Measurements from ENCODE around the gene TMEM200A.

The TMEM200A gene

DNA sequence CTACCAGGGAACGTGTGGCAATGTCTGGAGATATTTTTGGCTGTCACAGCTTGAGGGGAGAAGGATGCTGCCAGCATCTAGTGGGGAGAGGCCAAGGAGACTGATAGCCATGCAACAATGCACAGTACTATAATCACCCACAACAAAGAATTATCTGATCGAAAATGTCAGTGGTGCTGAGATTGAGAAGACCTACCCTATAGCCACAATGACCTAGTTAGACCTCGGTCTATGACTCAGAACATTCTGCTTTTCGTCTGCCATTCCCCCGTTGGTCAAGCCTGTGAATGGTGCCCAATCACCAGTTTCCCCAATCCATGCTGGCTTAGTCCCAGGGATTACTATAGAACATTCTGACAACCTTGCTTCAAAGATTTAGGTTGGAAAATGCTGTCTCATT is 93.5 kb downstream of the TMEM200A start:
- TF ChIP-seq, protein P1, sequence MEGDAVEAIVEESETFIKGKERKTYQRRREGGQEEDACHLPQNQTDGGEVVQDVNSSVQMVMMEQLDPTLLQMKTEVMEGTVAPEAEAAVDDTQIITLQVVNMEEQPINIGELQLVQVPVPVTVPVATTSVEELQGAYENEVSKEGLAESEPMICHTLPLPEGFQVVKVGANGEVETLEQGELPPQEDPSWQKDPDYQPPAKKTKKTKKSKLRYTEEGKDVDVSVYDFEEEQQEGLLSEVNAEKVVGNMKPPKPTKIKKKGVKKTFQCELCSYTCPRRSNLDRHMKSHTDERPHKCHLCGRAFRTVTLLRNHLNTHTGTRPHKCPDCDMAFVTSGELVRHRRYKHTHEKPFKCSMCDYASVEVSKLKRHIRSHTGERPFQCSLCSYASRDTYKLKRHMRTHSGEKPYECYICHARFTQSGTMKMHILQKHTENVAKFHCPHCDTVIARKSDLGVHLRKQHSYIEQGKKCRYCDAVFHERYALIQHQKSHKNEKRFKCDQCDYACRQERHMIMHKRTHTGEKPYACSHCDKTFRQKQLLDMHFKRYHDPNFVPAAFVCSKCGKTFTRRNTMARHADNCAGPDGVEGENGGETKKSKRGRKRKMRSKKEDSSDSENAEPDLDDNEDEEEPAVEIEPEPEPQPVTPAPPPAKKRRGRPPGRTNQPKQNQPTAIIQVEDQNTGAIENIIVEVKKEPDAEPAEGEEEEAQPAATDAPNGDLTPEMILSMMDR (IDR thresholded peaks at IDR 0.05; ENCODE audit: borderline replicate concordance, insufficient read depth, low read depth, low read length): no peak
- H3K4me3 ChIP-seq (ENCODE audit: low read depth, low read length): no peak overlapping the region

DNA sequence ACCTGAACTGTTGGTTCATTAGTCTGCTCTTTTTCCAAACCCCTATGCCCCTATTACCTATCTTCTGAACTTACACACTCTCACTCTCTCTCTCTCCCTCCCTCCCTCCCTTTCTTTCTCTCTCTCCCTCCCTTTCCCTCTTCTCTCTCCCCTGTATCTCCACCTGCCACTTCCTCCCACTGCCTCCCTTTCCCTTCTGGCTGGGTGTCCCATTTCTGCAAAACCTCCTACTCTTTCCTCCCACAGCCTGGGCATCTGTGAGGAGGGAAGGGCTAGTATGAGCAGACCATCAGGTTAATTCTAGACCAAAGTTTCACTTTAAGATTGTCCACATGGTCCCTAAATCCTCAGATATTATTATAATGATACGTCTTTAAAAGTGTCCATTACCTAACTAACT is 95.1 kb downstream of the TMEM200A start:
- H3K4me3 ChIP-seq (ENCODE audit: low read depth, low read length): no peak overlapping the region
- TF ChIP-seq, protein P1 (IDR thresholded peaks at IDR 0.05; ENCODE audit: borderline replicate concordance, insufficient read depth, low read depth, low read length): no peak

DNA sequence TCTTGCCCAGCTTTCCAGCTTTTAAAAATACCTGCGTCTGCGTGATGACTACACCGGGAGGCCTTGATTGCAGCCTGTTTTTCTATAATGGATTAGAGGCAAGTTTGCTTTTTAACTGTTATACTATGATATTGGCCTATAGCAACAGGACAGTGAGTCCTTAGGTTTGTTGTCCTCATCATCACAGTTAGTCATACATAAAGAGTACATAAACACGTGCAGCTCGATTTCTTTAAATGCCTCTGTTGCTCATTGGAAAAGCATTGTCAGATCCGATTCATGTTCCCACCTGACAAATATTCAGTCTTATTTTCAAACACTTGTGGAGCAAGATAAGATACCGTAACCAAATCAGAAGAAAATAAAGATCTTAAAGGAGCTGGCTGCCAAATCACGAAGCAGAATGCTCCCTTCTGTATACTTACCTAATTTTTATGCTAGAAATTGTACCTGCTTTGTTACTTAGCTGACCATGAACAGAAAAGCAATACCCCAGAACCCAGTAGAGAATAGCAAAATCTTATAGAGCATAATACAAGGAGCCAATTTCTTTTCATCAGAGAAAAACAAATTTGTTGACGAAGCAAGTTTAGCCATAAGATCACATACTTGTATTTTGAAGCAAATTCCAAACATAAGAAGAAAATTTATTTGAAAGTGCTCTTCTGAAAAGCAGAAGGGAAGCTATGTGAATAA is 100.4 kb downstream of the TMEM200A start:
- TF ChIP-seq, protein P1 (IDR thresholded peaks at IDR 0.05; ENCODE audit: borderline replicate concordance, insufficient read depth, low read depth, low read length): no peak

DNA sequence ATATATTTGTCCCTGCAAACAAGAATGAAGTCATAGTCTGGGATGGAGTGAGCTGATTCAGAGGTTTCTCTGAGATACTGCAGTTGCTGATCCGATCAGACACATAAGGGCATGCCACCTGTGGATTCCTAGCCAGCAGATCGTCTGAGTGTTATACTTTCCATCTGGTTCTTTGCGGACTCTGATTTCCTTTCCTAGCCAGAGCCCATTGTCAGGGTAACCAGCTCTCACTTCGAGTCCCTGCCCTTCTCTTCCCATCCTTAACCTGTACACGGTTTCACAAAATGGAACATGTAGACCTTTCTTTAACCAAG is 100.9 kb downstream of the TMEM200A start:
- no peak overlapping the region for H3K4me3 ChIP-seq (ENCODE audit: low read depth, low read length)
- TF ChIP-seq, protein P1 (IDR thresholded peaks at IDR 0.05; ENCODE audit: borderline replicate concordance, insufficient read depth, low read depth, low read length): no peak

More for the DNA sequence above, 100.4 kb downstream of the TMEM200A start:
- H3K4me3 ChIP-seq (ENCODE audit: low read depth, low read length): no peak overlapping the region

DNA sequence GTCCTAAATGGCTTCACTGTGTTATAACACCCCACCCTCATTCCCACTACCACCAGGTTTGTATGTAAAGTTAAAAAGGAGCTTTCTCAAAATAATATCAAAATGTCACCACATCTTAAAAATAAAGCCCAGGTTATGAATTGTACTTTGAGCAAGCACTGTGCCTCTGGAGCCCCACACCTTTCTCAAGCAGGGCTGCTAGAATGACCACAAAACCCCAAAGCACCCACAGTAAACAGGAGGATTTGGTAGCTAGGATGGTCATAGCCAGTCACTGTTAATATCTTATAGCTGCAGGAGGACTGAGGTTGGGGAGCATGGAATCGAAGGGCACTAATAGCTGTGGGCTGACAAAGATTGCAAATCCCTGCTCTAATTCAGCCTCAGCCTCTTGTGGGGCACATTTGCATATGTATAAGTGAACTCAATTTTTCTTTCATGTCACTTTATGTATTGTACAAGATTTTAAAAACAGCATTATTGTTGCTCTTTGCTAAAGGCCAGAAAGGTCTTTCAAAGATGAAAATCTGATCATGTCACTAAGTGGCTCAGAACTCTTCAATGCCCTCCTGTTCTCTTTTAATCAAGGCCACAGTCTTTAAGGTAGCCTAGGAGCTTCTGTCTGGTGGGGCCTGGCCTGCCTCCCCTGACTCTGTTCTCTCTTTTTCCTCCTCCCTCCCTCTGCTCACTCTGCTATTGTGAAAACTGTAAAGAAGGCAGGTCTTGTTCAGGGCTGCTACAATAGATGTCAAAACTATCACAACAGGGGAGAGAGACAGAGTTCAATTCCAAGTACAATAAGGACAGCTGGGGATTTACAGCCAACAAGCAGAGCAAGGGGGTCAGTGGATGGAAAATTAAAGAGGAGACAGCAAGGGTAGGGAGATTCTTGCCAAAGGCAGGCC is 101.6 kb downstream of the TMEM200A start:
- TF ChIP-seq, protein P1 (IDR thresholded peaks at IDR 0.05; ENCODE audit: borderline replicate concordance, insufficient read depth, low read depth, low read length): no peak
- H3K4me3 ChIP-seq (ENCODE audit: low read depth, low read length): no peak overlapping the region

DNA sequence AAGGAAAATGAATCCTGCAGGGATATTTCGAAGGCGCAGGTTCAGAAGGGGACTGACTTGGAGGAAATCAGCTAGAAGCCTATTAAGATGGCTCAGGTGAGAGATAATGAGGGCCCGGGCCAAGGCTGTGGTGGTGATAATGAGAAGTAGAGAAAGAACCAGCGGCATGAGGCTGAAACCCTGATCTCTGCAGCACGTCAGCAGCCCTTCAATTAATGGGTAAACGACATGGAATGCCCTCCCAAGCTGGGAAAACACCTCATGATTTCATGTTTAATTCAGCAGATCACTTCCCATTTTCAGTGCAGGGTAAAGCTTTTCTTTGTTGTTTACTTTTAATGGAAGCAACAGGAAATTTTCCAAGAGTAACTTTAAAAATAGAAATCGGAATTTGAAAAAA is 104.9 kb downstream of the TMEM200A start:
- no peak overlapping the region for H3K4me3 ChIP-seq (ENCODE audit: low read depth, low read length)
- TF ChIP-seq, protein P1 (IDR thresholded peaks at IDR 0.05; ENCODE audit: borderline replicate concordance, insufficient read depth, low read depth, low read length): no peak

Data from GM12875 (cell line).